Erythroblast (primary cell): ENCODE results near the gene SELENOT.
"Not testable (repeated sequence)": the region's sequence is repeated elsewhere in the genome, so short reads cannot be mapped to it uniquely, and the experiment has no call there.

ENCODE experiments used
- GATA1 ChIP-seq: IDR thresholded peaks from 2 replicates; pipeline ENCODE4 v1.6.1; 2011; ENCODE audit warnings: low read depth, mild to moderate bottlenecking, control low read depth, low read length, moderate library complexity
- POLR2A ChIP-seq: IDR thresholded peaks from 2 replicates; pipeline ENCODE4 v1.6.1; 2011; ENCODE audit warnings: mild to moderate bottlenecking, low read length

- not testable (repeated sequence) for TF ChIP-seq POLR2A, GATA1
These were observed 2.2 kb upstream of the SELENOT start for GRCh38 chr3:150600647-150601530.
